Esophagus muscularis mucosa (tissue), 4 donors: ENCODE results near the gene RTRAF.
A peak's percentile ranks its signal among the peaks of the same experiment; 100 is the strongest.

Source experiments
- CTCF ChIP-seq, 3 experiments: fragments of 200-600 bp in 2 of 3; fragments of 450-650 bp in 1 of 3; sonication (generic) in 2 of 3; IDR thresholded peaks; one replicate each; pipeline ENCODE4 v1.5.1; 2017 to 2019; ENCODE audit warnings: antibody characterized with exemption in 3 of 3, mild to moderate bottlenecking in 2 of 3, moderate library complexity in 1 of 3
- EP300 ChIP-seq: sonication (generic); formaldehyde crosslinking; IDR thresholded peaks from one replicate; pipeline ENCODE4 v1.6.1; 2017; ENCODE audit warnings: antibody characterized with exemption
- POLR2A ChIP-seq: fragments of 450-650 bp; IDR thresholded peaks from one replicate; pipeline ENCODE4 v1.6.1; 2017; ENCODE audit warnings: antibody characterized with exemption, moderate library complexity, mild to moderate bottlenecking, low read depth

GRCh38 chr14:51979088-51979709 is 10.1 kb upstream of the RTRAF start:
- TF ChIP-seq CTCF (IDR thresholded peaks at IDR 0.05) (peak in 2 of 3 experiments; percentile 84 to 91), POLR2A (no peak), EP300 (no peak)
